Gastroesophageal sphincter (tissue), 4 donors: ENCODE results near the gene DYNC2H1. TPM values are rescaled to one million over a fixed set of nuclear protein-coding genes. Genes with fewer than 3 reads are reported as not detected.

Experiments
- ATAC-seq: fragments of 150-250 bp; one replicate; pipeline ENCODE4 v1.9.1; 2016; ENCODE audit warnings: mild to moderate bottlenecking, moderate library complexity
- H3K27ac ChIP-seq, 4 donors: fragments of 200-600 bp; sonication (generic) in 3 of 4; 1 replicate in 3 of 4; 2 replicates in 1 of 4; pipeline ENCODE4 v1.5.1; 2016 to 2019
- H3K27me3 ChIP-seq: fragments of 200-600 bp; sonication (generic); one replicate; pipeline ENCODE4 v1.5.1; 2019
- H3K36me3 ChIP-seq, 2 donors: fragments of 200-600 bp; sonication (generic); one replicate each; pipeline ENCODE4 v1.5.1; 2019; ENCODE audit warnings: control low read depth in 1 of 2
- H3K4me1 ChIP-seq, 3 donors: fragments of 200-600 bp; sonication (generic); 1 replicate in 2 of 3; 2 replicates in 1 of 3; pipeline ENCODE4 v1.5.1; 2016 to 2019; ENCODE audit warnings: control low read depth in 2 of 3
- H3K4me3 ChIP-seq, 2 donors: fragments of 200-600 bp; sonication (generic); one replicate each; pipeline ENCODE4 v1.5.1; 2019; ENCODE audit warnings: mild to moderate bottlenecking in 1 of 2, moderate library complexity in 1 of 2
- H3K9me3 ChIP-seq, 3 donors: fragments of 200-600 bp; sonication (generic); one replicate each; pipeline ENCODE4 v1.5.1; 2017 to 2019; ENCODE audit warnings: control low read depth in 2 of 3
- CTCF ChIP-seq, 4 experiments: fragments of 200-600 bp in 2 of 4; fragments of 450-650 bp in 2 of 4; sonication (generic) in 1 of 4; IDR thresholded peaks; one replicate each; pipeline ENCODE4 v1.5.1; 2017 to 2019; ENCODE audit warnings: antibody characterized with exemption in 4 of 4, mild to moderate bottlenecking in 2 of 4, moderate library complexity in 2 of 4
- EP300 ChIP-seq: sonication (generic); formaldehyde crosslinking; IDR thresholded peaks from one replicate; pipeline ENCODE4 v1.6.1; 2017; ENCODE audit warnings: antibody characterized with exemption, mild to moderate bottlenecking
- POLR2A ChIP-seq, 2 donors: fragments of 450-650 bp; IDR thresholded peaks; one replicate each; pipeline ENCODE4 v1.6.1; 2017; ENCODE audit warnings: antibody characterized with exemption in 2 of 2, mild to moderate bottlenecking in 2 of 2, moderate library complexity in 1 of 2
- POLR2AphosphoS5 ChIP-seq: sonication (generic); formaldehyde crosslinking; IDR thresholded peaks from one replicate; pipeline ENCODE4 v1.6.1; 2017; ENCODE audit warnings: antibody characterized with exemption
- WGBS, 2 donors: methylation state at CpG; one replicate each; pipeline ENCODE4 v1.1.5; 2018; ENCODE audit warnings: low coverage in 1 of 2; 5-methylcytosine and 5-hydroxymethylcytosine counted together
- total RNA-seq, 4 donors: library from RNA; depleted of rRNA; stranded (reverse); fragments of >200 nt; gene quantifications; one replicate each; pipeline ENCODE4 v1.1.0, GENCODE V29; 2016

Gene DYNC2H1
- total RNA-seq, 4 donors from 2014 or later, result 11.5 to 26.7 (median 18.1) TPM

GRCh38 chr11:103441021-103441420, 331.8 kb downstream of the DYNC2H1 start:
- H3K4me3 ChIP-seq, result no peak overlapping the region
- no peaks in the 10 kb centered on the region for H3K36me3 ChIP-seq
- H3K4me1 ChIP-seq, result no peaks in the 10 kb centered on the region
- no peak for ATAC-seq
- no peaks in the 10 kb centered on the region for H3K9me3 ChIP-seq
- H3K27me3 ChIP-seq, result no peaks in the 10 kb centered on the region
- H3K27ac ChIP-seq, result no peak overlapping the region
- TF ChIP-seq CTCF (IDR thresholded peaks at IDR 0.05) (no peak), POLR2A (IDR thresholded peaks at IDR 0.05) (no peak), EP300 (no peak), POLR2AphosphoS5 (no peak)
- 79 to 95% methylated on average over 5 of the region's 5 CpGs for WGBS, 2 donors

GRCh38 chr11:103448966-103449365, 339.7 kb downstream of the DYNC2H1 start:
- H3K27ac ChIP-seq, result no peak overlapping the region
- H3K4me3 ChIP-seq, result no peak overlapping the region
- no peaks in the 10 kb centered on the region for H3K27me3 ChIP-seq
- whole genome bisulfite sequencing, 2 donors, result 70 to 79% methylated on average over 3 of the region's 3 CpGs
- TF ChIP-seq POLR2A (IDR thresholded peaks at IDR 0.05) (no peak), CTCF (IDR thresholded peaks at IDR 0.05) (no peak), POLR2AphosphoS5 (no peak), EP300 (no peak)
- no peaks in the 10 kb centered on the region for H3K4me1 ChIP-seq
- no peaks in the 10 kb centered on the region for H3K9me3 ChIP-seq
- no peak for ATAC-seq
- H3K36me3 ChIP-seq, result no peaks in the 10 kb centered on the region

GRCh38 chr11:103450241-103450640, 341.0 kb downstream of the DYNC2H1 start:
- Histone ChIP-seq H3K9me3 (no peaks in the 10 kb centered on the region), H3K36me3 (no peaks in the 10 kb centered on the region), H3K4me1 (no peaks in the 10 kb centered on the region), H3K27me3 (no peaks in the 10 kb centered on the region), H3K4me3 (no peak overlapping the region), H3K27ac (no peak overlapping the region)
- TF ChIP-seq POLR2AphosphoS5 (no peak), CTCF (IDR thresholded peaks at IDR 0.05) (no peak), POLR2A (IDR thresholded peaks at IDR 0.05) (no peak)
- no peak for ATAC-seq
- WGBS, 2 donors, result 37 to 50% methylated on average over 4 of the region's 4 CpGs

- no peak overlapping the region for H3K27ac ChIP-seq
- no peak overlapping the region for H3K4me3 ChIP-seq
- no peaks in the 10 kb centered on the region for H3K4me1 ChIP-seq
- H3K36me3 ChIP-seq, result no peaks in the 10 kb centered on the region
- 62 to 67% methylated on average over 3 of the region's 3 CpGs for WGBS, 2 donors
- H3K27me3 ChIP-seq, result no peaks in the 10 kb centered on the region
- no peaks in the 10 kb centered on the region for H3K9me3 ChIP-seq
- no peak for ATAC-seq
- no peak for TF ChIP-seq EP300
These were observed 343.9 kb downstream of the DYNC2H1 start for GRCh38 chr11:103453126-103453525.

GRCh38 chr11:103453915-103454709, 344.9 kb downstream of the DYNC2H1 start:
- Histone ChIP-seq H3K4me1 (no peaks in the 10 kb centered on the region), H3K9me3 (no peaks in the 10 kb centered on the region), H3K36me3 (no peaks in the 10 kb centered on the region), H3K27ac (no peak overlapping the region), H3K4me3 (no peak overlapping the region), H3K27me3 (no peaks in the 10 kb centered on the region)
- 40 to 45% methylated on average over 4 of the region's 4 CpGs for whole genome bisulfite sequencing, 2 donors
- no peak for ATAC-seq
- no peak for TF ChIP-seq EP300
- no peak for TF ChIP-seq POLR2AphosphoS5
- no peak for TF ChIP-seq CTCF (IDR thresholded peaks at IDR 0.05)
